CD14-positive monocyte (primary cell): ENCODE results near the gene MCC. TPM values are rescaled to one million over a fixed set of nuclear protein-coding genes. Genes with fewer than 3 reads are reported as not detected.

ENCODE experiments used
- DNase-seq, 3 donors: peaks; one replicate each; pipeline ENCODE4 v3.0.0-alpha.2; 2011 to 2022
- H2AFZ ChIP-seq: 2 replicates; pipeline ENCODE4 v1.6.0; 2012; ENCODE audit warnings: mild to moderate bottlenecking, low read depth, low read length, inconsistent platforms; ENCODE audit not compliant: insufficient read depth, poor library complexity, severe bottlenecking
- H3K27ac ChIP-seq, 2 donors: 1 replicate in 1 of 2; 2 replicates in 1 of 2; pipeline ENCODE4 v1.5.1; 2012 to 2013; ENCODE audit warnings: low read length in 2 of 2, control low read depth in 1 of 2, inconsistent platforms in 1 of 2, low read depth in 1 of 2, mild to moderate bottlenecking in 1 of 2
- H3K27me3 ChIP-seq, 2 donors: one replicate each; pipeline versions ENCODE4 v1.6.0 to v1.6.1; 2011 to 2013; ENCODE audit warnings: low read length in 2 of 2; ENCODE audit not compliant: control insufficient read depth in 2 of 2, insufficient read depth in 2 of 2
- H3K36me3 ChIP-seq, 2 donors: replicated peaks in 1 of 2; 1 replicate in 1 of 2; 2 replicates in 1 of 2; pipeline versions ENCODE4 v1.5.1 to v1.6.1; 2012 to 2013; ENCODE audit warnings: low read length in 2 of 2, control low read depth in 1 of 2, inconsistent platforms in 1 of 2, mild to moderate bottlenecking in 1 of 2; ENCODE audit not compliant: insufficient read depth in 2 of 2, control insufficient read depth in 1 of 2
- H3K4me1 ChIP-seq, 2 donors: 1 replicate in 1 of 2; 2 replicates in 1 of 2; pipeline versions ENCODE4 v1.5.1 to v1.6.1; 2012 to 2013; ENCODE audit warnings: low read length in 2 of 2, control low read depth in 1 of 2, inconsistent platforms in 1 of 2, mild to moderate bottlenecking in 1 of 2, moderate library complexity in 1 of 2; ENCODE audit not compliant: insufficient read depth in 2 of 2, control insufficient read depth in 1 of 2
- H3K4me2 ChIP-seq: replicated peaks from 2 replicates; pipeline ENCODE3; 2012; ENCODE audit warnings: low read length, moderate library complexity, mild to moderate bottlenecking; ENCODE audit not compliant: poor library complexity, severe bottlenecking; ENCODE audit errors: extremely low read depth
- H3K4me3 ChIP-seq, 3 experiments: fragments of 200-600 bp in 1 of 3; sonication (generic) in 1 of 3; replicated peaks in 1 of 3; 1 replicate in 2 of 3; 2 replicates in 1 of 3; pipeline ENCODE4 v1.5.1; 2011 to 2013; ENCODE audit warnings: low read length in 3 of 3, mild to moderate bottlenecking in 3 of 3, control low read depth in 2 of 3, low read depth in 2 of 3, inconsistent platforms in 1 of 3, moderate library complexity in 1 of 3
- H3K79me2 ChIP-seq: 2 replicates; pipeline ENCODE4 v1.6.0; 2012; ENCODE audit warnings: mild to moderate bottlenecking, control low read depth, inconsistent platforms, low read length, moderate library complexity; ENCODE audit not compliant: insufficient read depth
- H3K9ac ChIP-seq: 2 replicates; pipeline ENCODE4 v1.6.0; 2017; ENCODE audit warnings: low read length, mild to moderate bottlenecking; ENCODE audit not compliant: insufficient read depth, poor library complexity, severe bottlenecking
- H3K9me3 ChIP-seq, 2 donors: replicated peaks in 1 of 2; 1 replicate in 1 of 2; 2 replicates in 1 of 2; pipeline versions ENCODE4 v1.5.1 to v1.6.1; 2012 to 2013; ENCODE audit warnings: low read length in 2 of 2, control low read depth in 1 of 2; ENCODE audit not compliant: control insufficient read depth in 1 of 2, insufficient read depth in 1 of 2
- H4K20me1 ChIP-seq: 2 replicates; pipeline ENCODE4 v1.6.0; 2012; ENCODE audit warnings: mild to moderate bottlenecking, low read length, control low read depth, moderate library complexity; ENCODE audit not compliant: insufficient read depth
- H3K27ac Mint-ChIP-seq, 7 donors: one replicate each; pipeline ENCODE4 v1.8.0; 2020; ENCODE audit warnings: mild to moderate bottlenecking in 7 of 7, mixed read lengths in 7 of 7, moderate library complexity in 6 of 7, inconsistent platforms in 2 of 7
- H3K27me3 Mint-ChIP-seq, 3 donors: one replicate each; pipeline ENCODE4 v1.8.0; 2021 to 2022; ENCODE audit warnings: low read depth in 3 of 3, mild to moderate bottlenecking in 3 of 3, mixed read lengths in 3 of 3, moderate library complexity in 3 of 3, inconsistent platforms in 1 of 3
- H3K36me3 Mint-ChIP-seq, 2 donors: one replicate each; pipeline ENCODE4 v1.8.0; 2020; ENCODE audit warnings: mixed read lengths in 2 of 2, inconsistent platforms in 1 of 2, mild to moderate bottlenecking in 1 of 2
- H3K4me1 Mint-ChIP-seq: one replicate; pipeline ENCODE4 v1.8.0; 2020; ENCODE audit warnings: mild to moderate bottlenecking, mixed read lengths
- H3K4me3 Mint-ChIP-seq, 2 donors: one replicate each; pipeline ENCODE4 v1.8.0; 2020; ENCODE audit warnings: mild to moderate bottlenecking in 2 of 2, mixed read lengths in 2 of 2, moderate library complexity in 1 of 2
- H3K9me3 Mint-ChIP-seq, 7 donors: one replicate each; pipeline ENCODE4 v1.8.0; 2020 to 2022; ENCODE audit warnings: mixed read lengths in 7 of 7, mild to moderate bottlenecking in 6 of 7, moderate library complexity in 6 of 7, inconsistent platforms in 2 of 7
- CTCF ChIP-seq: fragments of 200-600 bp; IDR thresholded peaks from one replicate; pipeline ENCODE4 v1.8.0; 2022; ENCODE audit warnings: antibody characterized with exemption, mild to moderate bottlenecking
- WGBS: methylation state at CpG from one replicate; pipeline ENCODE4 v1.1.5; 2013; ENCODE audit warnings: missing lambda C conversion rate; ENCODE audit not compliant: insufficient coverage; 5-methylcytosine and 5-hydroxymethylcytosine counted together
- intact Hi-C, 2 donors: fragments of 100-400 bp; cut with micrococcal nuclease; formaldehyde crosslinking; loops; one replicate each; pipeline versions ENCODE4 v1.15.0 to v1.15.1; 2023
- polyA plus RNA-seq, 3 donors: library from polyadenylated mRNA; depleted of rRNA in 1 of 3; unstranded in 2 of 3; stranded (reverse) in 1 of 3; fragments of 300-500 nt in 2 of 3; fragments of >200 nt in 1 of 3; fragmentation: Illumina TruSeq in 2 of 3; gene quantifications; 1 replicate in 2 of 3; 2 replicates in 1 of 3; pipeline ENCODE4 v1.2.3, GENCODE V29; 2012 to 2021

The MCC gene
- polyA plus RNA-seq, 3 donors = 0.09 TPM; not detected in 2

- 100% methylated on average over 2 of the region's 5 CpGs for WGBS
- intact Hi-C loops = no loop called here
- no peak for DNase-seq
- H4K20me1 ChIP-seq = no peaks in the 10 kb centered on the region
- H3K4me3 ChIP-seq = no peak overlapping the region
- H3K27ac ChIP-seq = no peak overlapping the region
- no peak overlapping the region for H3K9ac ChIP-seq
- H3K79me2 ChIP-seq = no peaks in the 10 kb centered on the region
- H3K36me3 ChIP-seq = no peaks in the 10 kb centered on the region
- Mint-ChIP-seq H3K4me3 (no peak overlapping the region), H3K27ac (no peak overlapping the region), H3K9me3 (peaks cover 0 to 2% (median 0%) of the 10 kb centered on the region in 7 donors), H3K4me1 (no peaks in the 10 kb centered on the region), H3K27me3 (peaks cover 3 to 8% (median 8%) of the 10 kb centered on the region in 3 donors), H3K36me3 (no peaks in the 10 kb centered on the region)
- no peaks in the 10 kb centered on the region for H3K4me1 ChIP-seq
- TF ChIP-seq CTCF = no peak
- no peak overlapping the region for H3K4me2 ChIP-seq
- no peak overlapping the region for H2AFZ ChIP-seq
- peaks cover 3 to 7% of the 10 kb centered on the region in 2 donors for H3K27me3 ChIP-seq
- H3K9me3 ChIP-seq = no peaks in the 10 kb centered on the region
Observed at GRCh38 chr5:113255579-113256386, 232.5 kb downstream of the MCC start.

- Histone ChIP-seq H3K27ac (no peak overlapping the region), H4K20me1 (no peaks in the 10 kb centered on the region), H3K36me3 (no peaks in the 10 kb centered on the region), H2AFZ (no peak overlapping the region), H3K4me2 (no peak overlapping the region), H3K4me1 (no peaks in the 10 kb centered on the region), H3K9ac (no peak overlapping the region), H3K4me3 (no peak overlapping the region), H3K27me3 (peaks cover 3 to 9% of the 10 kb centered on the region in 2 donors), H3K79me2 (no peaks in the 10 kb centered on the region), H3K9me3 (no peaks in the 10 kb centered on the region)
- intact Hi-C loops = no loop called here
- TF ChIP-seq CTCF = no peak
- Mint-ChIP-seq H3K27ac (no peak overlapping the region), H3K36me3 (no peaks in the 10 kb centered on the region), H3K27me3 (peaks cover 3 to 9% (median 8%) of the 10 kb centered on the region in 3 donors), H3K4me3 (no peak overlapping the region), H3K9me3 (peaks cover 0 to 2% (median 0%) of the 10 kb centered on the region in 7 donors), H3K4me1 (no peaks in the 10 kb centered on the region)
- no peak for DNase-seq
- no CpG with 5 or more reads among the region's 4 CpGs for WGBS
Observed at GRCh38 chr5:113255105-113255504, 233.1 kb downstream of the MCC start.
